ENCODE data around the gene VAPB.

VAPB gene

DNA sequence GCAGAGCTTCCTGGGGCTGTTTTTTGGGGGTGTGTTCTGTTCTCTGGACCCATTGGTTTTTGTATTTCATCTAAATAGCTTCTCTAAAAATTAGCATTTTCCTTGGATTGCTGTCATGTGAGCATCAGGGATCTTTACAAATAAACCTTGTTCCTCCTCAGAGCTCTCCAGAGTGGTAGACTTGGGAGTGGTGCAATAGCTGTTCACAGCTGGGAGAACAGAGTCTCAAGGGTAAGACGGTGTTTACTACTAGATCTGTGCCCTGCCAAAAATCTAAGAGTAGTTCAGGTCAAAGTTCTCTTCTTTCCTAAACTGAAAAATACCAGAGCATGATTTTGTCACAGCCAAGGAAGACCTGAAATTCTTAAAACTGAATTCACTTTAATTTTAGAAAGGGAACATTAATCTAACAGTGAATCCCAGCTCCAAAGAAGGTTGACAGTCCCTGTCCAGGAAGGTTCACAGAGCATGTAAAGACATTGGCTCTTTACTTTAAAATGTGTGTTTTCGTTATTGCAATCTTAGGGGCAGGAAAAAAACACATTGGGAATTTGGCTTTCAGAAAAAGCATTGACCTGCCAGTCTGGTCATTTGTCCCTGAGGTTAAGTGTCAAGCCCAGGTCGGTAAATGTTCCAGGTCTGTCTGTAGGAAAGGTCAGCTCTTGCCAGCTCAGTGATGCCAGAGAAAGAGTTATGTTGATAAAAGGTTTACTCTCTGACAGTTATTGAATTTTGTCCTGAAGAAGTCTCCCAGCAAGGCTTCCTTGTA, 43.3 kb downstream of the VAPB start:
- in situ Hi-C loops (cut with HindIII; ENCODE audit: low sequenced_read_pairs), result no loop called here

- in situ Hi-C loops (cut with HindIII; ENCODE audit: low sequenced_read_pairs), result no loop called here
Observed at GRCh38 chr20:58433029-58433647, 44.1 kb downstream of the VAPB start.

DNA sequence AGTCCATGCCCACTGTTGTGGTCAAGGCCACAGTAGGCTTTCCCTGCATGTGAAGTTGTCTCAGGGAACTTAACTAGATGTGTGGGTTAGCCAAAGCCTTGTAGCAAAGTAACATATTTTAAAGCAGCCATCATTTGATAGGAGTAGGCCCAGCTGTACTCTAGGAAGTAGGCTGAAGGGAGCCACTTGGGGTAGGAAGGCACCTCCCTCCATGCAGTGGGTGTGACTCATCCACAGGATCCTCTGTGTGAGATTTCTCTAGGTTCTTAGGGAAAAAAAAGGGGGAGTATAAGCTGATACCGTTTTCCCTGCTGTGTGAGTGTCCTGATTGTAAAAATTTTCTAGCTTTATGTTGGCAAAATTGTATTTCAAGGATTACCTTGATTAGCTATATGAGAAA, 44.7 kb downstream of the VAPB start:
- in situ Hi-C loops (cut with HindIII; ENCODE audit: low sequenced_read_pairs), result no loop called here

- in situ Hi-C loops (cut with HindIII; ENCODE audit: low sequenced_read_pairs), result no loop called here
Observed at GRCh38 chr20:58434326-58434725, 45.3 kb downstream of the VAPB start.

DNA sequence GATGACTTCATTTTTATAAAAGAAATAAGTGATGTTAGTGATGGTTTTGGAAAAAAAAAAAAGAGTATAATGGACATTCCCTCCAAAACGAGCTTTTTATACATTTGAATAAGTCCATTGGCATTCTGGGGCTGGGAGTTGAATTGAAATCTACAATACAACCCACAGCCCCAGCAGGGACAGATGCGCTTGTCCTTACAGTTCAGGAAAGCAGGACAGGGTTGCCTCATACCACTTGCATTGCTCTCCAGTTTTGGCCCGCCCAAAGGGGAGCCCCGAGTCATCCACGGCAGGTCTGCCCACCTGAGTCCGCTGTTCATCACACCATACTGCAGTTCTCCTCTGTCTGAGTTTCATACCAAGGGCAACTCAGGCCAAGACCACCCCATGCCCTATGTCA, 46.2 kb downstream of the VAPB start:
- in situ Hi-C loops (cut with HindIII; ENCODE audit: low sequenced_read_pairs), result no loop called here

DNA sequence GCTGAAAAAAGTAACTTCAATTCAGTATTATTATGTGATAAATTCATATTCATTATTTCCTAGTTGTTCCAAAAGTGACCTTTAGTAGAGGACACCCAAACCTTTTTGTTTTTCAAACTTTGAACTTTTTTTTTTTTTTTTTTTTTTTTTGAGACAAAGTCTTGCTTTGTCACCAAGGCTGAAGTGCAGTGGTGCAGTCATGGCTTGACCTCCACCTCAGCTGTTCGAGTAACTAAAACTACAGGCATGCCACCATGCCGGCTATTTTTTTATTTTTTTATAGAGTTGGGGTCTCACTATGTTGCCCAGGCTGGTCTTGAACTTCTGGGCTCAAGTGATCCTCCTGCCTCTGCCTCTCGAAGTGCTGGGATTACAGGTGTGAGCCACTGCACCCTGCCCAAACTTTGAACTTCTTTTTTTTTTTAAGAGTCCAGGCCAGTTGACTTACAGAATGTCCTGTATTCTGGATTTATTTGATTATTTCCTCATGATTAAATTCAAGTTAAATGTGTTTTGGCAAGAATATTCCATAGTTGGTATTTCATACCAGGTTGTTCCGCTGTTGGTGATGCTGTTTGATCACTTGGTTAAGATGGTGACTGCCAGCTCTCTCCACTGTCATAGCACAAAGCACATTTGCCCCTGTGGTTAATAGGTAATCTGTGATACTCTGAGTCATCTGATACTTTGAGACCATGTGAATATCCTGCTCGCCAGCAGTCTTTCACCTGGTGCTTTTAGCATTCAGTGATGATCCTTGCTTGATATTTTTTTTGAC, 48.0 kb downstream of the VAPB start:
- in situ Hi-C loops (cut with HindIII; ENCODE audit: low sequenced_read_pairs), result no loop called here

DNA sequence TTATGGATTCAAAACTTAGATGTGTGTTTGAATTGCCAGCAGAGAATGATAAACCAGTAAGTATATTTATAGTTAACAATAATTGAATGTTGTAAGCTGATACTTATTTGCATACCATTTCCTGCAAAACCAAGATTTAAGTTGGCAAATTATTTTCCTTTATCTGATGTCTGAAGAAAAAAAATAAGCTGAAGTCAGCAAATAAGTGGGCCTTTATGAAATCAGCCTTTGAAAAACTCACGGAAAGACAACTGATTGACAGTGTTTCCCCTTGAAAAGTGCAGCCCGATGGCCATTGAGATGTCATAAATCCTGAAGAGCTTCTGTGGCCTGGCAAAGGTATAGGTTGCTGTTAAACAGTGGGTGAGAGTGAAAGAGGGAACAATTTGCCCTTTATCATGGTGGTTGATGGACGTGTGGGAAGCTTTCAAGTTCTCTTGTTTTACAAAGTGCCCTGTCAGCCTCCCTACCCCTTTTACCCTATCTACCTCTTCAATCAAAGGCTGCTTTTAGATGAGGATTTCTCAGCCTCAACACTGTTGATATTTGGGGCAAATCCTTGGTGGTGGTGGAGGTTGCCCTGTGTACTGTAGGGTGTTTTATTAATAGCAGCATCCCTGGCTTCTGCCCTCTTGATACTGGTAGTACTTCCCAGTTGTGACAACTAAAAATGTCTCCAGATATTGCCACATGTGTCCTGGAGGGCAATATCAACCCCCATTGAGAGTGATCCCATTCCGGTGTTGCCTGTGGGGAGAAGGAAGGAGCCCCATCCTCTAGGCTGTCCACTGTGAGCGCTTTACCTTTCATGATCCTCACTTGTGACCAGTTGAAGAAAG, 50.2 kb downstream of the VAPB start:
- in situ Hi-C loops (cut with HindIII; ENCODE audit: low sequenced_read_pairs), result no loop called here

GRCh38 chr20:58440021-58440767, 51.2 kb downstream of the VAPB start:
- in situ Hi-C loops (cut with HindIII; ENCODE audit: low sequenced_read_pairs), result no loop called here

DNA sequence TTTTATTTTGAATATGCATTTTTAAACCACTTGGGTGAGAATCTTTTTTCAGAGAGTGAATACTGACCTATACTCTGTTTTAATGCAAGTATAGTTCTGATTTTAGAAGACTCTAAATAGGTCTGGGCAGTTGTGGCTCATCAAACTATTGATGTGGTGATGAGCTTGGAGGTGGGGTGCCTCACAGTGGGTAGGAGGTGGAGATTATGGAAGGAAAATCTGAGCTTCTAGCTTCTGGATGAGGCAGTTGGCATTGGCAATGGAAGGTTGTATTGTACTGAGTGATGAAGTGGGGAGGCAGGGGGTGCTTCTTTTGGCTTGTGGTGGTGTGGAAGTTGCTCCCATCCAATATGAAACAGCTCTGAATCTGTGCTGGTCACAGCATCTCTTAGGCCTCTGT, 52.7 kb downstream of the VAPB start:
- in situ Hi-C loops (cut with HindIII; ENCODE audit: low sequenced_read_pairs), result no loop called here

GRCh38 chr20:58444746-58445255, 55.8 kb downstream of the VAPB start:
- in situ Hi-C loops (cut with HindIII; ENCODE audit: low sequenced_read_pairs), result no loop called here

DNA sequence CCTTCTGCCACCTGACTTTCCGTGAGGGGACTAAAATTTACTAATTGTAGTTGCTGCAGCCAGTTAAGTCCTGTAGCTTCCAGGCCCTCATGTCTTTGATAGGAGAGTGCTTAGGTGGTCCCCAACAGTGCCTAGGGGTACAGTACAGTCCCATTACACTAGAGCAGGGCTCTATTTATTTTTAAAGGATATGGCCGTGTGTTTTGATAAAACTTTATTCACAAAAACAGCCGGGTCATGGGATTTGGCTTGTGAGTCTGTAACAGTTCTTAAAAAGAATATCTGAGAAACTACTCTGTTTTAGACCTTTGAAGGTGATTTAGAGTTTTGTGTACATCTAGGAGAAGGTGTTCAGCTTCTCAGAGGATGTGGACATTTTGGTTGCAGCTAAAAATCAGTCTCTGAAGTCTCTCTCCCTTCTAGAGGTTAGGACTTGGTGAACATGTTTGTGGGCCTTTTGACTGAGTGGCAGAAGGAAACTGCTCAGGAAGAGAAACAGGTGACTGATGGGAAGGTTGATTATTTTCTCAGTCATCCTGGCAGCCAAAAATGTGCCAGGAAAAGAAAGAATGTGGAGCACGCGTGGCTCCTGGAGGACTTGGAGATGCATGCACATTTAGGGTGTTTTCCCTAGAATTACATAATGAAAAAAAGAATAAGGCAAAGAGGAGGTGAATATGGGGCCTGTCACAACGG, 57.4 kb downstream of the VAPB start:
- in situ Hi-C loops (cut with HindIII; ENCODE audit: low sequenced_read_pairs), result no loop called here

DNA sequence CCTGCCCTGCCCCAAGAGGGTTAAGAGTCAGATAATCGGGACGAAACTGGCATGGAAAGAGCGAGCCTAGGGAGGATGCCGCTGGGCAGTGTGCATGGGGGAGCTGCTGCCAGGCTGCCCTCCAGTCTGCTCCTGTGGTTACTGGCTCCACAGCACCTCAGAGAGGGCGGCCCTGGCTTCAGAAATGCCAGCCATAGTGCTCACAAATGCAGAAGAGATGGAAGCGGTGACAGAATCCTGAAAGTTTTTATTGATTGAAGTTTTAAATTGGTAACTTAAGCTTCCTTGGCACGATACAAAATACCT, 57.9 kb downstream of the VAPB start:
- in situ Hi-C loops (cut with HindIII; ENCODE audit: low sequenced_read_pairs), result no loop called here

DNA sequence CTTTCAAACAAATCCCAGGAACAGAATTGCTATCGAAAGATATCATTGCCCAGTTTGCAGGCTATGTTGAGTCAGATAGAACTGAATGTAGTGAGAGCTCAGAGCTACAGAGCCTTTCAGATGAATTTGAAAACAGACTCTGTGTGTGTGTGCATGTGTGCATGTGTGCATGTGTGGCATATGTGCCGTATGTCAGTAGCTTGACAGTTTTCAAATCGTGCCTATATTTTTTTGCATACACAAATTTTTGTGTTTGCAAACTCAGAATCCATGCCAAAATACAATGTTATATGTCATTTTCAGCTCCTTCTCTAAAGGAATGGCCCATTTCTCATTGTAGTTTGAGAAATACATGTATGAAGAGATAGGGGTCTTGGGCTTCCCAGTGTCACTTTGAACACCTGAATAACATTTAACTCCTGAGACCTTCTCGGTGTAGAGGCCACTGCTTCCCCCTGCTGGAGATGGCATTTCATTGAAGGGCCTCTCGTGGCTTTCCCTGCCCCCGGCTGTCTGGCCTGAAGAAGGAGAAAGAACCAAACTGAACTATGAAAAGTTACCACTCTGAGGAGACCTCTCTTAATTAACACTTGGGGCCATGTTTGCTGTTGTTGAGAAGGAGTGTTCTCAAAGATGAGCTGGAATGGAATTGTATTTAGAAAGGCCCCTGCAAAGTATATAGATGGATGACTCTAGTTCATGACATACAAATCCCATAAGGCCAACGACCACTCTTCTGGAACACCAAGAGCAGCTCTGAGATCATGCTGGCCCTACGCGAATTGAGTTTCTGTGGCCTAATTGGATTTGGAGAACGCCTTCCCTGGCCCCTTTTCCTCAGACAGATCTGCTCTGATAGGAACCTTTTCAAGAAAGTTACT, 58.7 kb downstream of the VAPB start:
- in situ Hi-C loops (cut with HindIII; ENCODE audit: low sequenced_read_pairs), result no loop called here

DNA sequence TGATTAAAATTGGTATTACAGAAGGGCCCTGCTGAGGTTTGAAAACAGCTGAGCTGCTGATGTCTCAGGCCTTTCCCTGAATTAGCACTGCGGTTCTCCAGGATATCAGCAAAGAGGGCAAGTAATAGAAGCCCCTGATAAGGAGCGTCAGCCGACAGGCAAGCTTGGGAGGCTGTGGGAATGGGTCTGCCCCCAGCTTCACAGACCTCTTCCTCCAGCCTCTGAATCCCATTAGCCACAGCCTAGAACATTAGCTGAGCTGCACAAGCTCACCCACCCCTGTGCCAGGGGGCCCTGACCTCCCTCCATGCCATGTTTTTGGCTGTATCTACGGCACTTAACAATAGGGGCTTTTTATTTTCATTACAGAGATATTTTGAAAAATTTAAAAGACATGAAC, 59.9 kb downstream of the VAPB start:
- in situ Hi-C loops (cut with HindIII; ENCODE audit: low sequenced_read_pairs), result no loop called here

GRCh38 chr20:58449681-58450221, 60.7 kb downstream of the VAPB start:
- in situ Hi-C loops (cut with HindIII; ENCODE audit: low sequenced_read_pairs), result no loop called here

DNA sequence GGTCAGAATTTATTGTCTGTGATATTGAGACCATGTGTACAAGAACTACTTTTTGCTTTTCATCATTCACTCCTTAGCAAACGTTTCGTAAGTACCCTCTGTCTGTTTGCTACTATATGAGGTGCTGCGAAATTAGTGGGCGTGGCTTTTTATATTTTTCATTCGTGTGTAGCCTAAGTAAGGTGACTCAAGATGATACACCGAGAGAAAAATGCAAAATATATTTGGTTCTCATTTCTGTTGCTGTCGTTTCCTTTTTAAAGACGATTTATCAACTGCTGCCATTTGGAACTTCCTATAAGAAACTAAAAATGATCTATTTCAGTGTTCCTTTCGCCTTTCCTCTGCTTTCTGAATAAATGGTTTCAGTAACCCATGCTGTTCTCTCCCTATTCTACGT, 61.2 kb downstream of the VAPB start:
- in situ Hi-C loops (cut with HindIII; ENCODE audit: low sequenced_read_pairs), result no loop called here

GRCh38 chr20:58452667-58453255, 63.7 kb downstream of the VAPB start:
- in situ Hi-C loops (cut with HindIII; ENCODE audit: low sequenced_read_pairs), result no loop called here

DNA sequence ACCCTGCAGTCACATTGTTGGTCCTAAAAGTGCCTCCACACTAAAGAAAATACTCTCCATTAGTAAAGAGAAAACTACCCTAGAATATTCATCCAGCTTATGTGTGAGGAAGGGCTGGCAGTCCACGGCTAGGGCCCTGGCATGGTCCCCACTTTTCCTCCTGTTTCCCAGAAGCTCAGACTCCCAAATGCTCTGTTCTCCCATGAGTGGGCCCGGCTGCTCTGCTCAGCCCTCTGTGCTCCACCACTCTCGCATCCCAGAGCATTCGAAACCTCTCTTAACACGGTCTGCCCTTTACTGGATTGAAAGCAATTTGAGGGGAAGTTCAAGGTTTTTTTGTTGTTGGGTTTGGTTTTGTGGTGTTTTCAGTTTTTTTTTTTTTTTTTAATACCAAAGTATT, 64.4 kb downstream of the VAPB start:
- in situ Hi-C loops (cut with HindIII; ENCODE audit: low sequenced_read_pairs), result no loop called here
